GM19372 (cell line): ENCODE data around the gene GJB1.
A peak's percentile ranks its signal among the peaks of the same experiment; 100 is the strongest.
"Not testable (repeated sequence)": the region's sequence is repeated elsewhere in the genome, so short reads cannot be mapped to it uniquely, and the experiment has no call there.

Source experiments
- ATAC-seq: cut with Tn5 transposase; IDR thresholded peaks from one replicate; pipeline ENCODE4 v1.9.1; 2021; ENCODE audit warnings: mild to moderate bottlenecking, low read depth, moderate library complexity; ENCODE audit not compliant: unreplicated experiment

GJB1 gene

DNA sequence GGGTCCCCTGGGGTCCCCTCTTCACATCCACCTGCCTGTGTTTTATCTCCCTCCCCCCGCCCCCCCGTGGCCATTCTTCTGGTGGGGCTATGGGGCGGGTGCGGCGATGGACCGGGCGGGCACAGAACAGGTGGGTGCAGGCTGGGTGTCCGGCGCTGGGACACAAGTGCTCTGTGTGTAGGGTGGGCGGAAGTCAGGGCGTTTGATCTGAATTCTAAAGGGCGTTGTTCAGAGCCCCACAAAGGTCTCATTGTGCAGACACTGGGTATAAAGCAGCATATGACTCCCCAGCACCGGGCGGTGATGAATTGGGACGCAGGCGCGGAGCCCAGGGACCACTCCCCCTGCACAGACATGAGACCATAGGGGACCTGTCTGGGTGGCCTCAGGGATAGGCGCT lies at the start of gene GJB1:
GJB1 (plus strand) TSS at position 296 of the 400 bp plus-strand sequence. CDS start 484 bp downstream, outside the sequence.
- no peak for ATAC-seq

DNA sequence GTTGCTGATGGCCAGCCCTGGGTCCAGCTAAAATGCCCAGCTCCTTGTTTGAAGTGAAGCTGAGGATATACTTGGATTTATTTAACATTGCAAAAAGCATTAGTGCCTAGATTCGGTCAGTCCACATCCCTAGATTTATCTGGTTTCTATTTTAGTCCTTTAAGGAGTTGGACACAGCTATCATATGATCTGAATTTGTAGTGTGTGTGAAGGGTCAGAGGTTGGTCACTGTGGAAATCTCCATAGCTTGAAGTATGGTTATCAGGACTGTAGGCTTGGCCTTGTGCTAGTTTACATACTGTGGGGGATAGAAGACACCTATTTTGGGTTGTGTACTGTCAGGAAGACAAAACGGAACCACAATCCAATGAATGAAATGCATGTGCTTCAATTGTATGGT lies 49.6 kb upstream of the GJB1 start:
- no peak for ATAC-seq

- no peak for ATAC-seq
Measured at GRCh38 chrX:71174795-71175194, 48.2 kb upstream of the GJB1 start.

- no peak for ATAC-seq
Measured at GRCh38 chrX:71175531-71175930, 47.5 kb upstream of the GJB1 start.

DNA sequence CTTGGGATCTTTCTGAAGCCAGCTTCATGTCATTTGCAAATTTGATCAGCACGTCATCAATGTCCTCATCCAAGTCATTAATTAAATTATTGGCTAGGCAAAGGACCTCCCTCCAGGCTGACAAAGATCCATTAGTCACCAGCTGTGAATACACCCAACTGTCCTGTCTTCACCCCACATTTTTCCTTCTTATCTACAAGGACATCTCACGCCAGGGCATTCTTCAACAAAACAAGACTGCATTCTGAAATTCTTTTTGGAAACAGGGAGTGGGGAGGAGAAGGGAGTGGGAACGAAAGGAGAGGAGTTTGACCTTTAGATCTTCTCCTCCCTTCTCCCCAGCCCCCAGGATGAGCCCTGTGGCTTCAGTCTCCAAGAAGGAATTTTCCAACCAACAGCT lies 45.7 kb upstream of the GJB1 start:
- no peak for ATAC-seq

GRCh38 chrX:71178908-71179307 lies 44.1 kb upstream of the GJB1 start:
- no peak for ATAC-seq

DNA sequence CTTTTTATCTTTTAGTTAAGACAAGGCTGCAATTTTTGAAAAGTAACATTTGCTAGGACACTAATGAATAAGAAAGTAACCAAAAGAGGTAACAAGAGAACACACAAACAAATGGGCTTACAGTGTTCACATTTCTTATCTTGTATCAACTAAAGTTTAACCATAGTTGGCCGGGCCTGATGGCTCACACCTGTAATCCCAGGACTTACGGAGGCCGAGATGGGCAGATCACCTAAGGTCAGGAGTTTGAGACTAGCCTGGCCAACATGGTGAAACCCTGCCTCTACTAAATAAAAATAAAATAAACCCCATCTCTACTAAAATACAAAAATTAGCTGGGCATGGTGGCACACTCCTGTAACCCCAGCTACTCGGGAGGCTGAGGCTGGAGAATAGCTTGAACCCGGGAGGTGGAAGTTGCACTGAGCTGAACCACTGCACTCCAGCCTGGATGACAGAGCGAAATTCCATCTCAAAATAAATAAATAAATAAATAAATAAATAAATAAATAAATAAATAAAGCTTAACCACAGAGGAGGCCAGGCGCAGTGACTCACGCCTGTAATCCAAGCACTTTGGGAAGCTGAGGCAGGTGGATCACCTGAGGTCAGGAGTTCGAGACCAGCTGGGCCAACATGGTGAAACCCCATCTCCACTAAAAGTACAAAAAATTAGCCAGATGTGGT lies 42.3 kb upstream of the GJB1 start:
- not testable (repeated sequence) for ATAC-seq

DNA sequence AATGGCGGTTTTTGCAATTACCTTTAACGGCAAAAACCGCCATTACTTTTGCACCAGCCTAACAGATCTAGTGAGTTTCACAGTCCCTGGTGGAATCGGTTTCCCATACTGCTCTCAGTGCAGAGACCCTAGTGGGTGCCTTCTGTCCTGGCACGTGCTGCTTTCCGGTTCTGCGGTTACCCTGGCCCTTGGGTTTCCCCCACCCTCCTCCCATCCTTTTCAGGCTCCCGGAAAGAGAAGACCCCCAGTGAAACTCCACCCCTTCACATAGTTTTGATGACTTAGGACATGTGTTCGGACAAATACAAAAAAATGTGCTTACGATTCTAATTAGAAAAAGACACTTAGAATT lies 41.5 kb upstream of the GJB1 start:
- peak; percentile 33 for ATAC-seq

DNA sequence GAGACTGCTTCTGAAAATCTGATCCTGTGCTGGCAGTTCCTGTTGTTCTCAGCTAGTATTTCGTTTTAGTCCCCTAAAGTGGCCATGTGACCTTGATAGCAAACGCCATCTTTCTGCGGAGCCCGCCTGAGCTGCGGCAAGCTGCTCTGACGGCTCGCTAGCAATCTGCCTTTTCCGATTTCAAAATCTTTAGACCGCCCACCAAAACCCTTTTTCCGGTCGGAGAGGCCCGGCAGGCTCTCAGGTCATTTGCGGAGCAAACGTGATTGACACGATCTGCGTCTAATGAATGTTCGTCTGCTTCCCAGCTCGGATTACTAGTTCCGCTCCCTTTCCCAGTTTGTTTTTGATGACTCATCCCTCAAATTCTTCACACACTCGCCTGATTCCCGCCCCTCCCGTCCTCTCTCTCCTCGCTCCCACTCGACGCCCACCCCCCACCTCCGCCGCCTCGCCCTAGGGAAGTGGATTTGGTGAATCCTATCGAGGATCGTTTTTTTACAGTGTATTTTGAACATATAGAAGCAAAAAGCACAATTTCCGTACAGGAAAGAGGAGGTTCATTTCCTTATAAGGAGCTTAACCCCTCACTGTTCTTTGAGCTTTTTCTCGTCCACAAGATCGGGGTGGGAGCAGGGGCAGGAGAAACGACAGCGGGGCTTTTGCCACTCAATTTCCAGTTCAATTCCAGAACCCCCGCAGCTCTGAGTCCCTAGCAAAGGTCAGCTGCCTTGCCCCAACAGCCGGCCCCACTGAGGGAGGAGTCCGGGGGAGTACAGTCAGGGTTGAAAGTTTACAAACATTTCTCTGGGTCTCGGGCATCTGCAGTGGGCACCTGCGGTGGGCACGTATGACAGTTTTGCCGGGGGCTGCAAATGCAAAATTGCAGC lies 40.9 kb upstream of the GJB1 start:
- ATAC-seq, result peak; percentile 84

- ATAC-seq, result no peak
Measured at GRCh38 chrX:71182871-71183270, 40.2 kb upstream of the GJB1 start.

- no peak for ATAC-seq
Measured at GRCh38 chrX:71183341-71183740, 39.7 kb upstream of the GJB1 start.

GRCh38 chrX:71184092-71184491 lies 38.9 kb upstream of the GJB1 start:
- ATAC-seq, result no peak

GRCh38 chrX:71184803-71185495 lies 38.1 kb upstream of the GJB1 start:
- no peak for ATAC-seq

GRCh38 chrX:71191248-71191647 lies 31.8 kb upstream of the GJB1 start:
- no peak for ATAC-seq

DNA sequence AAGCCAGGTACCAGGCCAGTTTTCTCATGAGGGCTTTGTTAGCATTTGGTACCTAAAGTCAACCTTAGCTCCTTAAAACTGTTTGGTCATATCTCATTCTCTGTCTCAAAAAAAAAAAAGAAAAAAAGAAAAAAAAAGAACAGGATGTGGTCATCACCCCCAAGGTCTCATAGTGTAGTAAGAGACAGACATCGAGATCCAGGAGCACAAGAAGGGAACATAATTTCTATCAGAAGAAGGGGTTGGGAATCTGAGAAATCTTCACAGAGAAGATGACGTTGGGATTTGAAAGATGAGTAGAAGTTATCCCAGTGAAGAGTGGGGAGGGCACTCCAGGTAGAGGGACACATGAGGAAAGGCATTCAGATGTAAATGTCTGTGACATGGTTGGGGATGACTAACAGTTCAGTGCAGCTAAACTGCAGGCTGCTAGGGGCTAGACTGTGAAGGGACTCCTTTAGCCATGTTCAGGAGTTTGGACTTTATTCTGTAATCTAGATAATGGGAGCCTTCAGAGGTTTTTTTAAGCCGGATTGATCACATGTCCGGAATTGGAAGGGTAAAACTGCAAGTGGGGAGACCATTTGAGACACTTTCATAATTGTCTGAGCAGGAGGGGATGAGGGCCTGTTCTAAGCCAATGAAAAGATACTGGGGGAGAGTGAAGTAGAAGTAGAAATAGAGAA lies 26.9 kb upstream of the GJB1 start:
- peak; percentile 54 for ATAC-seq

DNA sequence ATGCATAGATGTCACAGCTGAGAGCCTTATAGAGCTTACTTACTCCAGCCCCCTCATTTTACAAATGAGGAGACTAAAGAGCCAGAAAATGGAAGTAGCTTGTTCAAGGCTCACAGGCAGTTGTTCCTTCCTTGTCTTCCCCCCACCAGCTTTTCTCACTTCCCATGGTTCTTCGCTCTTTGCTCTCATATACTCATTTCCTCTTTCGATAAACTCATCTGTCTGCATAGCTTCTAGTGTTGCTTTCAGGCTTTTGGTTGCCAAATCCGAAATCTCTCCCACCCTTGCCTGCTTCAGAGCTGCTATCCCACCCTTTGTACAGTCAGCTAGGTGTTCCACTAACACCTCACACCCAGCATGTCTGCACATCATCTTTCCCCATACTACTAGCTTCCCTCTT lies 25.0 kb upstream of the GJB1 start:
- peak; percentile 57 for ATAC-seq

DNA sequence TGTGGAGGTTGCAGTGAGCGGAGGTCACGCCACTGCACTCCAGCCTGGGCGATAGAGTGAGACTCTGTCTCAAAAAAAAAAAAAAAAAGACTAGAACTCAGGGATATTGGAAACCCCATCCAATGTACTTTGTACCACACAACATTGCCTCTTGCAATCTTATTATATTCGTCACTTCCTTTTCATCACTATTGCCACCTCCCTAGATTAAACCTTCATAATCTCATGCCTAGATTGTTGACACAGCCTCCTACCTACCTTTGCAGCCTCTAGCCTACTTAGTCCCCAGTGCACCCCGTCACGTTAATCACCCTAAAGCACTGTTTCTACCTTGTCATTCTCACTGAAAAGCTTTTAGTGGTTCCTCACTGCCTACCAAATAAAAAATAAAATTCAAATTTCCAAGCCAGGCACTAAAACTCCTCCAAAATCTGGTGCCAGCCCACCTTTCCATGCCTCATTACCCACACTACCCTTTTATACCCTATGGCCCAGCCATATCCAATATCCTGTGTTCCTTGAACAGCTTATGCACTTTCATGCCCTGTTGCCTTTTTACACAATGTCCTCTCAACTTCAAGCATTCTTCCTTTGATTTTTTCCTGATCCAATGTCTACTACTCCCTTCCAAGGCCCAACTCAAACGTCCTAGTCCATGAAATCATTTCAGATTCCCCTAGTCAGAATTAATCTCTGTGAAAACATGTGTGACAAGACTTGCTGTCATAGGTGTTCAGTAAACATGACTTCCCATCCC lies 23.6 kb upstream of the GJB1 start:
- no peak for ATAC-seq

DNA sequence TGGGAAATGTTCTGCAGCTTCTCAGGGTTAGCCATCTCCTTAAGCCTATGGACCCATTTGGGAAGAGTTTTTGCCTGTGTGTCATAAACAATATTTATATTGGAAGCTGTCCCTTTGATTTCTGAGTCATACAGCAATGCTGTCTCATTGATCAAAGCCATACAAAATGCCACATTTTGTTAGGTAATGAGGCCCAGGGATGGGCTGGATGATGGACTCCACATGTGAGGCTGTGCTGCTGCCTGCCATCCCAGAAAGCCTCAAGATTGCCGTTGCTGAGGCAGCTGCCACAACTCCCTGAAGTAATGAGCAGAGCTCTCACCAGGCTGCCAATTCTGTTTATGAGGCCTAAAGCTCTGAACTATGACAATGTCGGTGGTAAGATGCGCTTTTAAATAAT lies 12.2 kb upstream of the GJB1 start:
- ATAC-seq, result no peak

DNA sequence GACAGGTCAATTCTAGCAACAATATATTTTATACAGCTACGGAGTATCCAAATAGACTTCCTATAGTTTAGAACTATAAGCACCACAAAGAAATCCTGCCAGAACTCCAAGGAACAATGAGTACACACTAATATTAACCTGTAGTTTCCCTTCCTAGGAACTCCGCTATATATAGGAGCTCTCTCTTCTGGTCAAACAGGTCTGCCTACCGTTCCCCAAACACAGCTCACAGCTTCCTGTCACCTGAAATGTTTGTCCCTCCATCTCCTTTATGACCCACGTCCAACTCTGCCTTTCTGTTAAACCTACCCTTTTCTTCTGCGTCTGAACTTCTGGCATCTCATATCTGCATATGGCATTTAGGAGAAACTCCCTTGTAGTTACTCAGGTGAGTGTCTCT lies 10.5 kb upstream of the GJB1 start:
- ATAC-seq, result no peak

- no peak for ATAC-seq
Measured at GRCh38 chrX:71214152-71214551, 8.9 kb upstream of the GJB1 start.
